Brain microvascular endothelial cell (primary cell): Measurements from ENCODE around the gene MACROD2.

Source experiments
- DNase-seq: peaks from one replicate; pipeline ENCODE4 v3.0.0-alpha.2; 2020
- H3K27ac ChIP-seq: fragments of 250-450 bp; sonication (Bioruptor Pico); 2 replicates; pipeline ENCODE4 v1.5.1; 2020; ENCODE audit warnings: mild to moderate bottlenecking, moderate library complexity
- H3K27me3 ChIP-seq: fragments of 250-450 bp; sonication (Bioruptor Pico); replicated peaks from 2 replicates; pipeline ENCODE4 v1.5.1; 2020; ENCODE audit warnings: mild to moderate bottlenecking
- H3K36me3 ChIP-seq: fragments of 250-450 bp; sonication (Bioruptor Pico); replicated peaks from 2 replicates; pipeline ENCODE4 v1.5.1; 2020; ENCODE audit warnings: mild to moderate bottlenecking
- H3K4me3 ChIP-seq: 2 replicates; pipeline ENCODE4 v1.5.1; 2011; ENCODE audit warnings: low read depth, mild to moderate bottlenecking, control low read depth, low read length, moderate library complexity
- CTCF ChIP-seq: IDR thresholded peaks from 2 replicates; pipeline ENCODE4 v1.5.1; 2011; ENCODE audit warnings: low read depth, mild to moderate bottlenecking, moderate library complexity, low read length, control low read depth, inconsistent platforms; ENCODE audit errors: missing control alignments
- in situ Hi-C: cut with HindIII; loops from 2 replicates; pipeline ENCODE4 v1.10.0; 2017; ENCODE audit warnings: low sequenced_read_pairs, low pct_ligation_motif_present

The MACROD2 gene

DNA sequence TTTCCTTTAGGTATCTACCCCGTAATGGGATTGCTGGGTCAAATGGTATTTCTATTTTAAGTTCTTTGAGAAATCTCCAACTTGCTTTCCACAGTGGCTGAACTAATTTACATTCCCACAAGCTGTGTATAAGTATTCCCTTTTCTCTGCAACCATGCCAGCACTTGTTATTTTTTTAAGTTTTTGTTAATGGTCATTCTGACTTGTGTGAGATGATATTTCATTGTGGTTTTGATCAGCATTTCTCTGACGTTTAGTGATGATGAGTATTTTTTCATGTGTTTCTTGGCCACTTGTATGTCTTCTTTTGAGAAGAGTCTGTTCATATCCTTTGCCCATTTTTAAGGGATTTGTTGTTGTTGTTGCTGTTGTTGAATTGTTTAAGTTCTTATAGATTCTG is 1706.8 kb downstream of the MACROD2 start:
- in situ Hi-C loops, result no loop called here
- peak; percentile 51 for DNase-seq
- no peak for TF ChIP-seq CTCF
- peak overlapping the region; percentile 63 for H3K27ac ChIP-seq
- H3K36me3 ChIP-seq, result no peaks in the 10 kb centered on the region
- H3K4me3 ChIP-seq, result no peak overlapping the region
- no peaks in the 10 kb centered on the region for H3K27me3 ChIP-seq

GRCh38 chr20:15703171-15703911 is 1708.0 kb downstream of the MACROD2 start:
- H3K27ac ChIP-seq, result peak overlapping the region; percentile 63
- in situ Hi-C loops, result no loop called here
- DNase-seq, result peak; percentile 89
- no peak overlapping the region for H3K4me3 ChIP-seq
- H3K27me3 ChIP-seq, result no peaks in the 10 kb centered on the region
- no peaks in the 10 kb centered on the region for H3K36me3 ChIP-seq
- TF ChIP-seq CTCF, result no peak

DNA sequence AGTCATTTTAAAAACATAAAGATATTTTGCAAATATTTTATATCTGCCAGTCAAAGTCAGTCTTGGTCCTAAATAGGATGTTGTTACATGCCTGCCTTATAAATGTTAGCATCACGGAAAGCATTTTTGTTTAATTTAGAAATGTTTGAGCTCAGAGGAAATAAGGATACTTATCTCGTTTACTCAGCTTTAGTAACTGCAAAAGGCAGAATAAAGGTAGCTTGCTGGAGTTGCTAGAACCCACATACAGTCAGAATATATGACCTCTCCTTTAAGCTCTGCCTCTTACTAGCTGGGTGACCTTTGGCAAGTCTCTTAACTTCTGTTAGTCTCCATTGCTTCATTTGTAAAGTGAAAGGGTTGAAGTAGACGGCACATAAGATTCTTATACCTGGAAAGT is 1710.7 kb downstream of the MACROD2 start:
- no peak for DNase-seq
- Histone ChIP-seq H3K36me3 (no peaks in the 10 kb centered on the region), H3K4me3 (no peak overlapping the region), H3K27ac (no peak overlapping the region), H3K27me3 (no peaks in the 10 kb centered on the region)
- no peak for TF ChIP-seq CTCF
- in situ Hi-C loops, result no loop called here

- H3K27ac ChIP-seq, result no peak overlapping the region
- in situ Hi-C loops, result no loop called here
These were observed 1711.4 kb downstream of the MACROD2 start for GRCh38 chr20:15706719-15707118.

GRCh38 chr20:15708984-15709598 is 1713.8 kb downstream of the MACROD2 start:
- peak; percentile 75 for TF ChIP-seq CTCF
- in situ Hi-C loops, result no loop called here
- Histone ChIP-seq H3K36me3 (no peaks in the 10 kb centered on the region), H3K4me3 (no peak overlapping the region), H3K27ac (no peak overlapping the region), H3K27me3 (no peaks in the 10 kb centered on the region)
- no peak for DNase-seq

More at GRCh38 chr20:15706719-15707118, 1711.4 kb downstream of the MACROD2 start:
- Histone ChIP-seq H3K36me3 (no peaks in the 10 kb centered on the region), H3K27me3 (no peaks in the 10 kb centered on the region), H3K4me3 (no peak overlapping the region)
- peak; percentile 43 for DNase-seq
- no peak for TF ChIP-seq CTCF
